Ovary (tissue), 9 donors: ENCODE results near the gene SBF2. TPM values are rescaled to one million over a fixed set of nuclear protein-coding genes. Genes with fewer than 3 reads are reported as not detected.

Experiments used
- DNase-seq, 5 donors: peaks; one replicate each; pipeline ENCODE4 v3.0.0-alpha.2; 2019 to 2020
- H3K27ac ChIP-seq, 2 donors: fragments of 200-600 bp; one replicate each; pipeline versions ENCODE4 v1.5.1 to v1.8.0; 2019 to 2022
- H3K27me3 ChIP-seq: fragments of 200-600 bp; one replicate; pipeline ENCODE4 v1.8.0; 2022
- H3K36me3 ChIP-seq: fragments of 200-600 bp; sonication (generic); one replicate; pipeline ENCODE4 v1.5.1; 2019
- H3K4me1 ChIP-seq: one replicate; pipeline ENCODE4 v1.8.1; 2013; ENCODE audit warnings: mild to moderate bottlenecking, moderate library complexity; ENCODE audit not compliant: insufficient read depth
- H3K4me3 ChIP-seq: fragments of 200-600 bp; sonication (generic); one replicate; pipeline ENCODE4 v1.5.1; 2017
- H3K9me3 ChIP-seq, 2 donors: fragments of 200-600 bp in 1 of 2; sonication (generic) in 1 of 2; one replicate each; pipeline versions ENCODE4 v1.5.1 to v1.8.1; 2013 to 2019; ENCODE audit warnings: mild to moderate bottlenecking in 1 of 2, moderate library complexity in 1 of 2
- CTCF ChIP-seq, 3 donors: fragments of 450-650 bp in 2 of 3; fragments of 200-600 bp in 1 of 3; IDR thresholded peaks; one replicate each; pipeline versions ENCODE4 v1.5.1 to v1.8.0; 2016 to 2022; ENCODE audit warnings: antibody characterized with exemption in 3 of 3, mild to moderate bottlenecking in 1 of 3
- EP300 ChIP-seq: sonication (generic); formaldehyde crosslinking; IDR thresholded peaks from one replicate; pipeline ENCODE4 v1.6.1; 2017; ENCODE audit warnings: antibody characterized with exemption
- POLR2A ChIP-seq: fragments of 450-650 bp; IDR thresholded peaks from one replicate; pipeline ENCODE4 v1.6.1; 2017; ENCODE audit warnings: antibody characterized with exemption, mild to moderate bottlenecking, moderate library complexity
- WGBS, 3 donors: extraction: QIAGEN DNeasy Blood & Tissue Kit in 1 of 3; methylation state at CpG; one replicate each; pipeline versions ENCODE4 v1.1.5 to v1.1.7; 2013 to 2017; 5-methylcytosine and 5-hydroxymethylcytosine counted together
- intact Hi-C, 4 donors: fragments of 100-400 bp; cut with DNase I; formaldehyde crosslinking; loops; one replicate each; pipeline versions ENCODE4 v1.11.0 to v1.15.1; 2022 to 2023
- polyA plus RNA-seq, 2 donors: library from polyadenylated mRNA; stranded (reverse); fragments of 200-250 nt in 1 of 2; fragments of 350-450 nt in 1 of 2; fragmentation: Illumina TruSeq in 1 of 2; extraction: RNeasy Lipid Tissue Mini Kit (QIAGEN cat#74804) in 1 of 2; gene quantifications; one replicate each; pipeline ENCODE4 v1.2.3, GENCODE V29; 2013 to 2014
- total RNA-seq, 7 donors: library from RNA; depleted of rRNA in 2 of 7; stranded (reverse); fragments of >200 nt in 2 of 7; fragmentation: NEBNext Ultra II Directional in 3 of 7; extraction: Animal tissue kit (Norgen Biotek cat#: 25700) in 3 of 7; gene quantifications; one replicate each; pipeline versions ENCODE4 v1.1.0 to v1.2.4, GENCODE V29; 2016 to 2023
- donor health status: DM: no; HTN: no; CAD: no; lungs with moderate emphysema.
- donor health status: DM: no; HTN: no; CAD: no.
- donor health status: Bipolar disorder and iron deficiency.
- donor health status: DM: yes; HTN: yes; CAD: no.
- donor health status: DM: no; HTN: no; CAD: no.
- donor health status: DM: yes; HTN: yes; CAD: no.

Gene SBF2
- total and polyA plus RNA-seq, 9 donors = 27.4 to 77.5 (median 50.8) TPM

- WGBS, 3 donors = 72 to 87% (median 73%) methylated on average over 3 of the region's 3 CpGs
- no peaks in the 10 kb centered on the region for H3K9me3 ChIP-seq
- no peaks in the 10 kb centered on the region for H3K27me3 ChIP-seq
- no peak for DNase-seq
- no peak overlapping the region for H3K4me3 ChIP-seq
- no peak for TF ChIP-seq POLR2A
- no peaks in the 10 kb centered on the region for H3K36me3 ChIP-seq
- peaks cover 1% of the 10 kb centered on the region for H3K4me1 ChIP-seq
- intact Hi-C loops = no loop called here
- no peak overlapping the region for H3K27ac ChIP-seq
These were observed 494.1 kb downstream of the SBF2 start for GRCh38 chr11:9799886-9800285.

- TF ChIP-seq CTCF (IDR thresholded peaks at IDR 0.05) (no peak), POLR2A (no peak), EP300 (no peak)
- no peaks in the 10 kb centered on the region for H3K36me3 ChIP-seq
- intact Hi-C loops = no loop called here
- H3K4me1 ChIP-seq = no peaks in the 10 kb centered on the region
- no peak overlapping the region for H3K27ac ChIP-seq
- no peaks in the 10 kb centered on the region for H3K27me3 ChIP-seq
- H3K4me3 ChIP-seq = no peak overlapping the region
- 93 to 97% (median 94%) methylated on average over 4 of the region's 4 CpGs for WGBS, 3 donors
- no peak for DNase-seq
- no peaks in the 10 kb centered on the region for H3K9me3 ChIP-seq
These were observed 496.7 kb downstream of the SBF2 start for GRCh38 chr11:9797300-9797699.

GRCh38 chr11:9796854-9797253 lies 497.2 kb downstream of the SBF2 start:
- Histone ChIP-seq H3K4me1 (no peaks in the 10 kb centered on the region), H3K36me3 (no peaks in the 10 kb centered on the region), H3K27me3 (no peaks in the 10 kb centered on the region), H3K9me3 (no peaks in the 10 kb centered on the region), H3K27ac (no peak overlapping the region), H3K4me3 (no peak overlapping the region)
- 82 to 89% (median 88%) methylated on average over 5 of the region's 5 CpGs for WGBS, 3 donors
- DNase-seq = no peak
- TF ChIP-seq POLR2A (no peak), CTCF (IDR thresholded peaks at IDR 0.05) (no peak), EP300 (no peak)
- intact Hi-C loops = no loop called here

- Histone ChIP-seq H3K27ac (no peak overlapping the region), H3K27me3 (no peaks in the 10 kb centered on the region), H3K9me3 (no peaks in the 10 kb centered on the region), H3K4me3 (no peak overlapping the region), H3K36me3 (no peaks in the 10 kb centered on the region), H3K4me1 (no peaks in the 10 kb centered on the region)
- intact Hi-C loops = no loop called here
- TF ChIP-seq CTCF (IDR thresholded peaks at IDR 0.05) (no peak), EP300 (no peak), POLR2A (no peak)
- DNase-seq = no peak
These were observed 497.8 kb downstream of the SBF2 start for GRCh38 chr11:9796266-9796665.

GRCh38 chr11:9790703-9791102 lies 503.3 kb downstream of the SBF2 start:
- TF ChIP-seq POLR2A (no peak), CTCF (IDR thresholded peaks at IDR 0.05) (no peak), EP300 (no peak)
- H3K36me3 ChIP-seq = no peaks in the 10 kb centered on the region
- no peak overlapping the region for H3K4me3 ChIP-seq
- no peaks in the 10 kb centered on the region for H3K9me3 ChIP-seq
- no peaks in the 10 kb centered on the region for H3K4me1 ChIP-seq
- no peak overlapping the region for H3K27ac ChIP-seq
- no peaks in the 10 kb centered on the region for H3K27me3 ChIP-seq
- 79 to 86% (median 79%) methylated on average over 3 of the region's 3 CpGs for WGBS, 3 donors
- DNase-seq = no peak
- intact Hi-C loops = no loop called here
